Upper lobe of right lung (tissue), 1 donor: ENCODE data around the gene DIDO1. TPM values are rescaled to one million over a fixed set of nuclear protein-coding genes. Genes with fewer than 3 reads are reported as not detected.

ENCODE experiments used
- ATAC-seq: fragments of 200-7000 bp; cut with Tn5 transposase; one replicate; pipeline ENCODE4 v1.9.1; 2020; ENCODE audit warnings: mild to moderate bottlenecking, moderate library complexity
- DNase-seq: peaks from one replicate; pipeline ENCODE4 v3.0.0-alpha.2; 2020
- H3K27ac ChIP-seq: fragments of 200-600 bp; one replicate; pipeline ENCODE4 v1.8.0; 2022
- H3K27me3 ChIP-seq: fragments of 200-600 bp; one replicate; pipeline ENCODE4 v1.8.0; 2022; ENCODE audit warnings: mild to moderate bottlenecking
- H3K36me3 ChIP-seq: fragments of 200-600 bp; one replicate; pipeline ENCODE4 v1.8.0; 2022
- H3K4me1 ChIP-seq: fragments of 200-600 bp; one replicate; pipeline ENCODE4 v1.8.0; 2022
- H3K4me3 ChIP-seq: fragments of 200-600 bp; one replicate; pipeline ENCODE4 v1.8.0; 2022; ENCODE audit warnings: mild to moderate bottlenecking
- H3K9me3 ChIP-seq: fragments of 200-600 bp; one replicate; pipeline ENCODE4 v1.8.0; 2022
- CTCF ChIP-seq: fragments of 200-600 bp; IDR thresholded peaks from one replicate; pipeline ENCODE4 v1.8.0; 2022; ENCODE audit warnings: antibody characterized with exemption
- intact Hi-C: fragments of 100-400 bp; cut with DNase I; formaldehyde crosslinking; loops from one replicate; pipeline ENCODE4 v1.11.0; 2022
- total RNA-seq: library from RNA; stranded (reverse); fragmentation: NEBNext Ultra II Directional; extraction: Animal tissue kit (Norgen Biotek cat#: 25700); gene quantifications from one replicate; pipeline ENCODE4 v1.2.1, GENCODE V29; 2021
- donor health status: DM: no; HTN: yes; CAD: no; lungs with severe emphysema.

Gene DIDO1
- total RNA-seq, 1 donor from 2014 or later: 55.5 TPM

- intact Hi-C loops: no loop called here
- no peaks in the 10 kb centered on the region for H3K27me3 ChIP-seq
- DNase-seq (no peak), ATAC-seq (no peak)
- H3K4me3 ChIP-seq: no peak overlapping the region
- no peak for TF ChIP-seq CTCF
- H3K4me1 ChIP-seq: no peaks in the 10 kb centered on the region
- peaks cover 86% of the 10 kb centered on the region for H3K36me3 ChIP-seq
- no peaks in the 10 kb centered on the region for H3K9me3 ChIP-seq
- H3K27ac ChIP-seq: no peak overlapping the region
Measured at GRCh38 chr20:62890444-62890843, 35.9 kb downstream of the DIDO1 start.

- no peak for TF ChIP-seq CTCF
- Histone ChIP-seq H3K27ac (no peak overlapping the region), H3K4me1 (no peaks in the 10 kb centered on the region), H3K36me3 (peaks cover 80% of the 10 kb centered on the region), H3K4me3 (no peak overlapping the region), H3K27me3 (no peaks in the 10 kb centered on the region), H3K9me3 (no peaks in the 10 kb centered on the region)
- ATAC-seq (no peak), DNase-seq (no peak)
- intact Hi-C loops: no loop called here
Measured at GRCh38 chr20:62889871-62890270, 36.4 kb downstream of the DIDO1 start.

- Histone ChIP-seq H3K27me3 (no peaks in the 10 kb centered on the region), H3K4me3 (no peak overlapping the region), H3K27ac (no peak overlapping the region), H3K4me1 (no peaks in the 10 kb centered on the region), H3K36me3 (peaks cover 76% of the 10 kb centered on the region), H3K9me3 (no peaks in the 10 kb centered on the region)
- DNase-seq (no peak), ATAC-seq (no peak)
- no peak for TF ChIP-seq CTCF
- intact Hi-C loops: no loop called here
Measured at GRCh38 chr20:62889411-62889810, 36.9 kb downstream of the DIDO1 start.

- intact Hi-C loops: no loop called here
- no peaks in the 10 kb centered on the region for H3K27me3 ChIP-seq
- ATAC-seq (no peak), DNase-seq (no peak)
- no peaks in the 10 kb centered on the region for H3K4me1 ChIP-seq
- peaks cover 70% of the 10 kb centered on the region for H3K36me3 ChIP-seq
- no peak overlapping the region for H3K4me3 ChIP-seq
- no peak for TF ChIP-seq CTCF
- no peak overlapping the region for H3K27ac ChIP-seq
- no peaks in the 10 kb centered on the region for H3K9me3 ChIP-seq
Measured at GRCh38 chr20:62888910-62889309, 37.4 kb downstream of the DIDO1 start.

GRCh38 chr20:62888406-62888805 lies 37.9 kb downstream of the DIDO1 start:
- ATAC-seq (no peak), DNase-seq (no peak)
- no peak for TF ChIP-seq CTCF
- Histone ChIP-seq H3K36me3 (peaks cover 65% of the 10 kb centered on the region), H3K27me3 (no peaks in the 10 kb centered on the region), H3K4me1 (no peaks in the 10 kb centered on the region), H3K27ac (no peak overlapping the region), H3K4me3 (no peak overlapping the region), H3K9me3 (no peaks in the 10 kb centered on the region)
- intact Hi-C loops: no loop called here

GRCh38 chr20:62887860-62888239 lies 38.5 kb downstream of the DIDO1 start:
- H3K4me3 ChIP-seq: no peak overlapping the region
- no peak overlapping the region for H3K27ac ChIP-seq
- no peaks in the 10 kb centered on the region for H3K4me1 ChIP-seq
- no peaks in the 10 kb centered on the region for H3K27me3 ChIP-seq
- DNase-seq (no peak), ATAC-seq (no peak)
- peaks cover 60% of the 10 kb centered on the region for H3K36me3 ChIP-seq
- no peaks in the 10 kb centered on the region for H3K9me3 ChIP-seq
- TF ChIP-seq CTCF: no peak
- intact Hi-C loops: no loop called here
